Stimulated activated CD8-positive, alpha-beta memory T cell treated with anti-CD3 and anti-CD28 coated beads, Interleukin-12 subunit alpha, Interleukin-12 subunit beta, amount 100 ng/mL, for 1 hour (primary cell): ENCODE measurements around the gene LRP2BP.
"Not testable (repeated sequence)": the region's sequence is repeated elsewhere in the genome, so short reads cannot be mapped to it uniquely, and the experiment has no call there.

ENCODE experiments used
- DNase-seq: peaks from one replicate; pipeline ENCODE4 v3.0.0-alpha.2; 2020; ENCODE audit warnings: low read depth

Gene LRP2BP

GRCh38 chr4:185361872-185362271, 33.9 kb downstream of the LRP2BP start:
- DNase-seq, result no peak

GRCh38 chr4:185359767-185360446, 35.8 kb downstream of the LRP2BP start:
- no peak for DNase-seq

GRCh38 chr4:185358959-185359358, 36.8 kb downstream of the LRP2BP start:
- DNase-seq, result no peak

GRCh38 chr4:185358514-185358913, 37.2 kb downstream of the LRP2BP start:
- DNase-seq, result no peak

- no peak for DNase-seq
These were observed 37.8 kb downstream of the LRP2BP start for GRCh38 chr4:185357733-185358440.

- DNase-seq, result no peak
These were observed 38.5 kb downstream of the LRP2BP start for GRCh38 chr4:185357211-185357610.

- no peak for DNase-seq
These were observed 43.0 kb downstream of the LRP2BP start for GRCh38 chr4:185352741-185353140.

- DNase-seq, result no peak
These were observed 43.5 kb downstream of the LRP2BP start for GRCh38 chr4:185352202-185352601.

GRCh38 chr4:185351691-185352090, 44.0 kb downstream of the LRP2BP start:
- no peak for DNase-seq

- DNase-seq, result no peak
These were observed 48.6 kb downstream of the LRP2BP start for GRCh38 chr4:185346975-185347601.

- DNase-seq, result no peak
These were observed 50.8 kb downstream of the LRP2BP start for GRCh38 chr4:185344743-185345538.

- no peak for DNase-seq
These were observed 51.8 kb downstream of the LRP2BP start for GRCh38 chr4:185343726-185344581.

- no peak for DNase-seq
These were observed 53.9 kb downstream of the LRP2BP start for GRCh38 chr4:185341841-185342240.

- no peak for DNase-seq
These were observed 54.3 kb downstream of the LRP2BP start for GRCh38 chr4:185341377-185341776.

- no peak for DNase-seq
These were observed 55.8 kb downstream of the LRP2BP start for GRCh38 chr4:185339941-185340340.

- DNase-seq, result no peak
These were observed 60.1 kb downstream of the LRP2BP start for GRCh38 chr4:185335579-185335978.

- DNase-seq, result no peak
These were observed 61.4 kb downstream of the LRP2BP start for GRCh38 chr4:185334326-185334725.

- DNase-seq, result no peak
These were observed 62.9 kb downstream of the LRP2BP start for GRCh38 chr4:185332575-185333464.

GRCh38 chr4:185329879-185330510, 65.7 kb downstream of the LRP2BP start:
- not testable (repeated sequence) for DNase-seq

- no peak for DNase-seq
These were observed 67.1 kb downstream of the LRP2BP start for GRCh38 chr4:185328586-185328985.
